Measurements from ENCODE around the gene FKBP5. TPM values are rescaled to one million over a fixed set of nuclear protein-coding genes. Genes with fewer than 3 reads are reported as not detected.

The FKBP5 gene
- total RNA-seq, 1 donor from 2014 or later = 29.5 TPM

GRCh38 chr6:35719404-35719829, 30.7 kb upstream of the FKBP5 start:
- no peak for DNase-seq (ENCODE audit: low read depth)
- Histone ChIP-seq H3K36me3 (ENCODE audit: control insufficient read depth, insufficient read depth, low read length) (no peaks in the 10 kb centered on the region), H3K4me3 (ENCODE audit: low read depth, low read length) (no peak overlapping the region), H3K27me3 (ENCODE audit: control insufficient read depth, insufficient read depth, low read length) (no peaks in the 10 kb centered on the region)
- no peak for FAIRE-seq
- TF ChIP-seq CTCF (IDR thresholded peaks at IDR 0.05; ENCODE audit: insufficient read depth, low read length, severe bottlenecking) = no peak

GRCh38 chr6:35718911-35719381, 30.2 kb upstream of the FKBP5 start:
- Histone ChIP-seq H3K36me3 (ENCODE audit: control insufficient read depth, insufficient read depth, low read length) (no peaks in the 10 kb centered on the region), H3K27me3 (ENCODE audit: control insufficient read depth, insufficient read depth, low read length) (no peaks in the 10 kb centered on the region), H3K4me3 (ENCODE audit: low read depth, low read length) (no peak overlapping the region)
- FAIRE-seq (no peak), DNase-seq (ENCODE audit: low read depth) (no peak)
- TF ChIP-seq CTCF (IDR thresholded peaks at IDR 0.05; ENCODE audit: insufficient read depth, low read length, severe bottlenecking) = no peak

- no peak for TF ChIP-seq CTCF (IDR thresholded peaks at IDR 0.05; ENCODE audit: insufficient read depth, low read length, severe bottlenecking)
Observed at GRCh38 chr6:35718375-35718736, 29.6 kb upstream of the FKBP5 start.

GRCh38 chr6:35717449-35718374, 29.0 kb upstream of the FKBP5 start:
- no peaks in the 10 kb centered on the region for H3K27me3 ChIP-seq (ENCODE audit: control insufficient read depth, insufficient read depth, low read length)
- H3K4me3 ChIP-seq (ENCODE audit: low read depth, low read length) = no peak overlapping the region
- TF ChIP-seq CTCF (IDR thresholded peaks at IDR 0.05; ENCODE audit: insufficient read depth, low read length, severe bottlenecking) = no peak
- FAIRE-seq = no peak
- no peak for DNase-seq (ENCODE audit: low read depth)
- no peaks in the 10 kb centered on the region for H3K36me3 ChIP-seq (ENCODE audit: control insufficient read depth, insufficient read depth, low read length)

More at GRCh38 chr6:35718375-35718736, 29.6 kb upstream of the FKBP5 start:
- no peaks in the 10 kb centered on the region for H3K27me3 ChIP-seq (ENCODE audit: control insufficient read depth, insufficient read depth, low read length)
- FAIRE-seq (no peak), DNase-seq (ENCODE audit: low read depth) (no peak)
- no peaks in the 10 kb centered on the region for H3K36me3 ChIP-seq (ENCODE audit: control insufficient read depth, insufficient read depth, low read length)
- H3K4me3 ChIP-seq (ENCODE audit: low read depth, low read length) = no peak overlapping the region

- H3K36me3 ChIP-seq (ENCODE audit: control insufficient read depth, insufficient read depth, low read length) = no peaks in the 10 kb centered on the region
- H3K27me3 ChIP-seq (ENCODE audit: control insufficient read depth, insufficient read depth, low read length) = no peaks in the 10 kb centered on the region
- no peak for DNase-seq (ENCODE audit: low read depth)
- H3K4me3 ChIP-seq (ENCODE audit: low read depth, low read length) = no peak overlapping the region
- no peak for FAIRE-seq
- TF ChIP-seq CTCF (IDR thresholded peaks at IDR 0.05; ENCODE audit: insufficient read depth, low read length, severe bottlenecking) = no peak
Observed at GRCh38 chr6:35716798-35717197, 28.1 kb upstream of the FKBP5 start.
